Stomach smooth muscle (tissue), 2 donors: ENCODE measurements around the gene SLX9.

Source experiments
- H3K27ac ChIP-seq: one replicate; pipeline ENCODE4 v1.7.0; 2013; ENCODE audit warnings: mild to moderate bottlenecking, low read length, inconsistent platforms
- H3K27me3 ChIP-seq, 2 donors: one replicate each; pipeline ENCODE4 v1.7.0; 2013; ENCODE audit warnings: low read length in 2 of 2; ENCODE audit not compliant: insufficient read depth in 2 of 2, control insufficient read depth in 1 of 2
- H3K36me3 ChIP-seq, 2 donors: one replicate each; pipeline ENCODE4 v1.7.0; 2013; ENCODE audit warnings: low read length in 2 of 2; ENCODE audit not compliant: control insufficient read depth in 2 of 2, insufficient read depth in 2 of 2
- H3K4me1 ChIP-seq: one replicate; pipeline ENCODE4 v1.7.0; 2013; ENCODE audit warnings: low read length; ENCODE audit not compliant: control insufficient read depth, insufficient read depth
- H3K4me3 ChIP-seq, 2 donors: one replicate each; pipeline ENCODE4 v1.7.0; 2013; ENCODE audit warnings: low read length in 2 of 2
- H3K9ac ChIP-seq, 2 donors: one replicate each; pipeline ENCODE4 v1.7.0; 2013; ENCODE audit warnings: low read length in 2 of 2, mild to moderate bottlenecking in 1 of 2
- H3K9me3 ChIP-seq, 2 donors: one replicate each; pipeline ENCODE4 v1.7.0; 2013; ENCODE audit warnings: low read length in 2 of 2; ENCODE audit not compliant: control insufficient read depth in 2 of 2
- donor health status: healthy.
- donor health status: Pancreatic carcinoma.

SLX9 gene

GRCh38 chr21:44957047-44957831 lies 17.4 kb downstream of the SLX9 start:
- Histone ChIP-seq H3K4me1 (peaks cover 75% of the 10 kb centered on the region), H3K4me3 (no peak overlapping the region), H3K9ac (no peak overlapping the region), H3K9me3 (no peaks in the 10 kb centered on the region), H3K27me3 (no peaks in the 10 kb centered on the region), H3K27ac (peak overlapping the region; percentile 85), H3K36me3 (peaks cover 0 to 2% of the 10 kb centered on the region in 2 donors)

GRCh38 chr21:44957901-44958451 lies 18.1 kb downstream of the SLX9 start:
- peak overlapping the region; percentile 16 to 36 for H3K9ac ChIP-seq
- H3K4me3 ChIP-seq: peak overlapping the region in 1 of 2 donors; percentile 60
- H3K9me3 ChIP-seq: no peaks in the 10 kb centered on the region
- H3K27ac ChIP-seq: peak overlapping the region; percentile 85
- no peaks in the 10 kb centered on the region for H3K27me3 ChIP-seq
- H3K4me1 ChIP-seq: peaks cover 71% of the 10 kb centered on the region
- peaks cover 0 to 2% of the 10 kb centered on the region in 2 donors for H3K36me3 ChIP-seq

- Histone ChIP-seq H3K4me1 (peaks cover 64% of the 10 kb centered on the region), H3K9ac (peak overlapping the region; percentile 16 to 36)
Observed at GRCh38 chr21:44958471-44959191, 18.8 kb downstream of the SLX9 start.

GRCh38 chr21:44959376-44960091 lies 19.7 kb downstream of the SLX9 start:
- peak overlapping the region; percentile 36 to 60 for H3K4me3 ChIP-seq
- peak overlapping the region; percentile 9 to 21 for H3K9ac ChIP-seq
- peaks cover 56% of the 10 kb centered on the region for H3K4me1 ChIP-seq
- H3K36me3 ChIP-seq: peaks cover 0 to 2% of the 10 kb centered on the region in 2 donors
- H3K9me3 ChIP-seq: no peaks in the 10 kb centered on the region
- H3K27me3 ChIP-seq: no peaks in the 10 kb centered on the region
- peak overlapping the region; percentile 85 for H3K27ac ChIP-seq

More at GRCh38 chr21:44958471-44959191, 18.8 kb downstream of the SLX9 start:
- Histone ChIP-seq H3K36me3 (peaks cover 0 to 2% of the 10 kb centered on the region in 2 donors), H3K27me3 (no peaks in the 10 kb centered on the region), H3K4me3 (peak overlapping the region; percentile 36 to 60), H3K9me3 (no peaks in the 10 kb centered on the region), H3K27ac (peak overlapping the region; percentile 85)

GRCh38 chr21:44960141-44961092 lies 20.6 kb downstream of the SLX9 start:
- Histone ChIP-seq H3K27ac (peak overlapping the region; percentile 85), H3K9ac (no peak overlapping the region), H3K9me3 (no peaks in the 10 kb centered on the region), H3K27me3 (no peaks in the 10 kb centered on the region), H3K4me3 (no peak overlapping the region), H3K36me3 (peaks cover 0 to under 1% of the 10 kb centered on the region in 2 donors), H3K4me1 (peaks cover 55% of the 10 kb centered on the region)

- no peaks in the 10 kb centered on the region for H3K27me3 ChIP-seq
- H3K36me3 ChIP-seq: no peaks in the 10 kb centered on the region
- H3K9me3 ChIP-seq: no peaks in the 10 kb centered on the region
- no peak overlapping the region for H3K9ac ChIP-seq
- peak overlapping the region in 1 of 2 donors; percentile 40 for H3K4me3 ChIP-seq
- H3K4me1 ChIP-seq: peaks cover 70% of the 10 kb centered on the region
- H3K27ac ChIP-seq: peak overlapping the region; percentile 66
Observed at GRCh38 chr21:44962403-44962966, 22.7 kb downstream of the SLX9 start.

GRCh38 chr21:44964381-44964780 lies 24.6 kb downstream of the SLX9 start:
- H3K4me3 ChIP-seq: no peak overlapping the region
- no peaks in the 10 kb centered on the region for H3K9me3 ChIP-seq
- H3K27me3 ChIP-seq: no peaks in the 10 kb centered on the region
- H3K4me1 ChIP-seq: peaks cover 66% of the 10 kb centered on the region
- no peak overlapping the region for H3K9ac ChIP-seq
- no peak overlapping the region for H3K27ac ChIP-seq
- H3K36me3 ChIP-seq: no peaks in the 10 kb centered on the region

- peaks cover 0 to 2% of the 10 kb centered on the region in 2 donors for H3K36me3 ChIP-seq
- H3K4me1 ChIP-seq: peaks cover 64% of the 10 kb centered on the region
- H3K27me3 ChIP-seq: no peaks in the 10 kb centered on the region
- H3K4me3 ChIP-seq: no peak overlapping the region
- no peak overlapping the region for H3K9ac ChIP-seq
- H3K9me3 ChIP-seq: no peaks in the 10 kb centered on the region
- H3K27ac ChIP-seq: no peak overlapping the region
Observed at GRCh38 chr21:44965251-44966022, 25.6 kb downstream of the SLX9 start.
